Right lung (tissue), 5 donors: ENCODE results near the gene CENPV. TPM values are rescaled to one million over a fixed set of nuclear protein-coding genes. Genes with fewer than 3 reads are reported as not detected.
"Not testable (repeated sequence)": the region's sequence is repeated elsewhere in the genome, so short reads cannot be mapped to it uniquely, and the experiment has no call there.

Source experiments
- DNase-seq, 2 donors: peaks; one replicate each; pipeline ENCODE4 v3.0.0-alpha.2; 2013
- polyA plus RNA-seq, 5 donors: library from polyadenylated mRNA; unstranded; fragments of 120-200 nt; gene quantifications; one replicate each; pipeline versions ENCODE4 v1.2.1 to v1.2.3, GENCODE V29; 2013; ENCODE audit warnings: inconsistent platforms in 1 of 5, low replicate concordance in 1 of 5; ENCODE audit not compliant: insufficient read length in 5 of 5, insufficient read depth in 1 of 5

The CENPV gene
- polyA plus RNA-seq, 5 donors: 78.1 to 85.2 (median 80.7) TPM

DNA sequence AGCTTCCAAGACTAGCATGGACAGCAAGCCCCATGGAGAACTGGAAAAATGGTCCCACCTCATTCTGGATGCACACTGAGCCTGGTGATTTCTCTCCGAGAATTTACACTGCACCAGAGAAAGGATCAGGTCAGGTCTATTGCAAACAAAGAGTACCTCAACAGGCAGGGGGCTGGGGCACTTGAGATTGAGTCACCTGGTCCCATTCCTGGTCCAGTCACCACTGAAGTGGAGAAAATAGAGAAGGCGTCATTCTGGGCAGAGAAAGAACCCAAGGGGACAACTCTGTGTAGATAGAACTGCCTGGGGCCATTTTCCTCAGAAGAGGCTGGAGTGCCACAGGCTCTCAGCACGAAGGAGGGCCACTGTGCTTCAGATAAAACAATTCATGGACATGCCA lies 38.4 kb downstream of the CENPV start:
- no peak for DNase-seq

- no peak for DNase-seq
Measured at GRCh38 chr17:16314189-16314588, 39.1 kb downstream of the CENPV start.

DNA sequence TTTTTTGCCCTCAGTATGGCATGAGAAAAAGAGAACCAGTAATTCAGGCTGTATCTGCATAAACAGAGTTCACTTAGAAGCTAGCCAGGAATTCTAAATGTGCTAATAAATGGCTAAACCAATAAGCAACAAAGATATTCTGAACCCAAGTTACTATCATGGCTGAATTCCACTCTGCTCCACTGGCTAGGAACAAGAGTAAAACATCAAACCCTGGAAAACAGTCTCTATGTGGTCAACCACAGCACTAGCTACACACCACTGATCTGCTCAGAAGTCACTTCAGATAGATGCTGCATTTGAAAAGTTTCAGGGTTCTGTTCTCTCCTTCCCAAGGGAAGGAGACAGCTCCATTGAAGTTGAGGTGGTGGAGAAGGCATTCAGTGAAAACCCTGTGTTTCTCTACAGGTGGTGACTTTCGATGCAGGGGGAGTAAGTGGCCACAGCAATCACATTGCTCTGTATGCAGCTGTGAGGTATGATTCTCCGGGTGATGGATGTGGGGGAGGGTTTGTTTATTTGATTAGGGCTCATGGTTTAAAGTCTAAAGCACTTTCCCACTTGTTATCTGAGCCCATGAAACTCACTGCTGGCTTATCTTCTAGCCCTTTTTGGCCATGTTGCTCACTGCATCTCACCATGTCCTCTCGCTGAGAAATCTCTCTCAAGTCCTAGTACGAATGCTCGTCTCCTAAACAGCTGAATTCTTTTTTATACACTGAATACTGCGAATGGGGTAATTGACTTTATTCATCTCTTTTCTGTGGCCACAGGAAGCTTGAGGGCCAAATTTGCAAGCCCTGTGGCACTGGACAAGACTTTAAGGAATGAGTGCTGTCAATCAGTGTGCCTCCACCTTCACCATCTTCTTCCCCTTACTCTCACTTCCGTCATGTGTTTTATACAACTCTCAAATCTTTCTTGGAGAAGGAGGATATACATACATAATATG lies 39.9 kb downstream of the CENPV start:
- DNase-seq: no peak

DNA sequence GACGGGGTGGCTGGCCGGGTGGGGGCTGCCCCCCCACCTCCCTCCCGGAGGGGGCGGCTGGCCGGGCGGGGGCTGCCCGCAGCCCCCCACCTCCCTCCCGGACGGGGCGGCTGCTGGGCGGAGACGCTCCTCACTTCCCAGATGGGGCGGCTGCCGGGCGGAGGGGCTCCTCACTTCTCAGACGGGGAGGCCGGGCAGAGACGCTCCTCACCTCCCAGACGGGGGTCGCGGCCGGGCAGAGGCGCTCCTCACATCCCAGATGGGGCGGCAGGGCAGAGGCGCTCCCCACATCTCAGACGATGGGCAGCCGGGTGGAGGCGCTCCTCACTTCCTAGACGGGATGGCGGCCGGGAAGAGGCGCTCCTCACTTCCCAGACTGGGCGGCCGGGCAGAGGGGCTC lies 41.2 kb downstream of the CENPV start:
- DNase-seq: not testable (repeated sequence)

DNA sequence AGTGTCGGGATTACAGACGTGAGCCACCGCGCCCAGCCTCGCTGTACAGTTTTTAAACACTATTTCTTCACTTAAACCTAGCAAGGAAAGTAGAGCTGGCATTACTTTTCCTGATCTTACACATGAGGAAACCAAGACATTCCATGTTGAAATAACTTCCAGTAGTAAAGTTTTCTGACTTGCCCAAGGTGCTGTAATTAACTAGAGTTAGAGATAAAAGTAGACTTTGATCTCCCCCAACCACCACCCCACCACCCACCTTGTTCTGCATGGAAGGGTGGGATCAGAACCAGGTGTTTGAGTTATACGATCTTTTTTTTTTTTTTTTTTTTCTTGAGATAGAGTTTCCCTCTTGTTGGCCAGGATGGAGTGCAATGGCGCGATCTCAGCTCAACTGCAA lies 47.1 kb downstream of the CENPV start:
- no peak for DNase-seq

- no peak for DNase-seq
Measured at GRCh38 chr17:16304830-16305229, 48.4 kb downstream of the CENPV start.

DNA sequence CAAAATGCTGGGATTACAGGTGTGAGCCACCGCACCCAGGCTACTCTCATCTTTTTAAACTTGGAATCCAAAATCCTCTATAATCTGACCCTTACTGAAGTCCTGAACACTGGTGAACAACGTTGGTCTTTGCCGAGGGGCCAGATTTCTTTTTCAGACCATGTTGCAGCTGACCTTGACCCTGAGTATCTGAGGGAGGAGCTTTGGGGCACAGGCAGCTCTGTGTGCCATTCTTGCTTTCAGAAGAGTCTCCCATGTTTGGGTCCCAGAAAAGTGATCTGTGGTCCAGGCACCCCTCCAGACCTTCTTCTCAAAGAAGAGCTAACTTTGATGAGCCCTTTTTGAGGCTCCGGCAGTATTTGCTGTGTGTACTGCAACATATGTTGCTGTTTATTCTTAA lies 50.4 kb downstream of the CENPV start:
- no peak for DNase-seq

- peak; percentile 90 to 93 for DNase-seq
Measured at GRCh38 chr17:16301963-16302855, 51.1 kb downstream of the CENPV start.

DNA sequence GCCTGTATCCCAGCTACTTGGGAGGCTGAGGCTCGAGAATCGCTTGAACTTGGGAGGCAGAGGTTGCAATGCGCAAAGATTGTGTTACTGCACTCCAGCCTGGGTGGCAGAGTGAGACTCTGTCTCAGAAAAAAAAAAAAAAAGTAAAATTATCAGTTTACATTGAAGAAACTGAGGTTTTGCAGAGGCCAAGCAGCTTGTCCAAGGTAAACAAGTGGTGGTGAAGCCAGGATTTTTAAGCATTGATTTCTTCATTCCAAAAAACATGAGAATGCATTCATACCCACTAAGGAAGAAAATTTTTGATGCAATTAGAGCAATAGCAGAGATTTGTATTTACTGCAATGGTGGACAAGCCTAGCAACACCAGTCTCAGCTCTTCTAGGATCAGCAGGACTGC lies 52.7 kb downstream of the CENPV start:
- DNase-seq: no peak

DNA sequence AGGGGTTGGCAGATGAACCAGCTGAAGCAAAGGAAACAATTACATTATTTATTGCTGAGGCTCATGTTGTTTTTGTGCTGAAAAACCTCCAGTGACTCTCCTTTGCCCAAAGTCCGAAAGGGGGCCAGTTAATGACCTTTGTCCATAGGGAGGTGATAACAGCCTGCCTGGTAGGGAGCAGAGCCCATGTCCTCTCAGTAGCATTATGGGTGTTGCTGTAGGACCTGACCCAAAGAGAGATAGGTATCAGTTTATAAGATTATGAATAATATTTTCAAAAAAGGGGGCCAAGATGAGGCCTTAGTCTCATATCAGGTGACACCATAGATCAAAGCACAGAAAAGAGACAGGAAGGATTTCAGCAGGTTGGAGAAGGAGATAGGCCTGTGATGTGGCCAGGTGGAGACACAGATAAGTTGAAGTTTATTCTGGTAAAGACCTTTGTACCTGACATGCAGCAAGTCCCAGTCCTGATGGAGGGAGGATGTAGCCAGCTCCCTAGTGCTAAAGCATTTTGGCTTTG lies 55.1 kb downstream of the CENPV start:
- no peak for DNase-seq

DNA sequence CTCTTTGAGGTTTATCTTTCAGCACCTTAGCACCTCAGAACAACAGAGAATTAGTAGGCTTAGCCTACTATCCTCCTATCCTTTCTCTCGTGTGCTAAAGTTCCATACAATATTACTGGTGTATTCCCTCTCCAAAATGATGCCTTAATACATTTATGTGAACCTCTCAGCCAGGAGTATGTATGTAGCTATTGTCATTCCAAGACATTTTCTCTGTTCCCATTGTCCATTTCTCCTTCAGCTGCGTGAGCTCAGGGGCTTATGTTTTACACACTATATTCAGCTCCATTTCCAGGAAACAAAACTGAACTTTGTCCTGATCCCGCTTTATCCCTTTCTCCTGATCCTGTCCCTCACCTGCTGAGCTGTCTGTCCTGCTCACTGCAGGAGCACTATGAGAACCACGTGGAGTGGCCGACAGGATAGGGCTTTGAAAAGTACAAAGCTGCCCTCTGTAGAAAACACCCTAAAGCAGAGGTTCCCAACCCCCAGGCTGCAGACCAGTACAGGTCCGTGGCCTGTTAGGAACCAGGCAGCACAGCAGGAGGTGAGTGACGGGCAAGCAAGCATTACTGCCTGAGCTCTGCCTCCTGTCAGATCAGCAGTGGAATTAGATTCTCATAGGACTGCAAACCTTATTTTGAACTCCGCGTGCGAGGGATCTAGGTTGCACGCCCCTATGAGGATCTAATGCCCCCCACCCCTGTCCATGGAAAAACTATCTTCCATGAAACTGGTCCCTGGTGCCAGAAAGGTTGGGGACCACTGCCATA lies 55.7 kb downstream of the CENPV start:
- no peak for DNase-seq

DNA sequence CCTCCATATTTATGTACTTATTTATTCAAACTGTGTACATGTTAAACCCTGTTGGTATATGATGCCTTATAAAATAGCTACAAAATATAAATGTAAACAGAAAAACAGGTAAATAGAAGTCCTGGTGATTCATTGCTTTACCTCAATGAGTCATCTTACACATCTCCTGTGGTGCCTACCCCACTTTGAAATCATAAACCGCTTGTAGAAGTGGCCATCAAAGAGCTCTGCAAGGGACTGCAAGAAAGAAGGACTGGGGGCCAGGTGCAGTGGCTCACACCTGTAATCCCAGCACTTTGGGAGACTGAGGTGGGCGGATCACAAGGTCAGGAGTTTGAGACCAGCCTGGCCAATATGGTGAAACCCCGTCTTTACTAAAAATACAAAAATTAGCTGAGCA lies 57.2 kb downstream of the CENPV start:
- DNase-seq: not testable (repeated sequence)

- DNase-seq: no peak
Measured at GRCh38 chr17:16294560-16294959, 58.7 kb downstream of the CENPV start.

DNA sequence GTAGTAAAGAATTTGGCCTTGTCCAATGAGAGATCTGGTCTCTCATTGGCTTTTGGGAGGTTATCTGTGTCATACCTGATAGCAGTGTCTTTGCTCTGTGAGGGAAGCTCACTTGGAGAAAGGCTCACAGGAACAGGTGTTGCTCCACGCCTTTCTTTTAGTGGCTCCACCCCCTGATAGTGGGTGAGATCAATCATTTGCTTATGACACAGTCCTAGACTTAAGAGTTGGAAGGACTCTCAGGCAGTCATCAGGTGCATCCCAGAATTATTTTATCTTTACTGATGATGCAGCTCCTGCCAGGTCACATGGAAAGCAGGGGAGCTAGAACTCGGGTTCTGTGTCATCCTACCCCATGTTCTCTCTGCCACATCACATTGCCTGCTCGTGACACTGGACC lies 59.3 kb downstream of the CENPV start:
- no peak for DNase-seq

Other genes starting within 250 kb of the CENPV start
- 100 to 1,000 TPM in 4 of 5 donors, 10 to 100 TPM in 1; 79.1 to 126 (median 110) TPM for gene NCOR1, start 137.9 kb downstream of the CENPV start, polyA plus RNA-seq
- 10 to 100 TPM; 31.9 to 54.8 (median 37.6) TPM for gene PIGL, start 136.3 kb downstream of the CENPV start, polyA plus RNA-seq
- gene UBB, start 27.6 kb upstream of the CENPV start, polyA plus RNA-seq: 1,000 to 10,000 TPM; 1,677 to 2,026 (median 1,915) TPM
- gene TRPV2, start 62.1 kb upstream of the CENPV start, polyA plus RNA-seq: 10 to 100 TPM in 2 of 5 donors, 1 to 10 TPM in 3; 8.5 to 13.6 (median 9.7) TPM
- 1 to 10 TPM; 4.5 to 6.1 (median 5.8) TPM for gene LRRC75A, start 138.7 kb upstream of the CENPV start, polyA plus RNA-seq
- 10 to 100 TPM in 1 of 5 donors, 1 to 10 TPM in 4; 6.6 to 10.4 (median 9.1) TPM for gene ZNF287, start 215.7 kb upstream of the CENPV start, polyA plus RNA-seq